Neural cell (in vitro differentiated cells): ENCODE data around the gene PFKL. TPM values are rescaled to one million over a fixed set of nuclear protein-coding genes. Genes with fewer than 3 reads are reported as not detected.

Experiments used
- H2AFZ ChIP-seq: fragments of 200-600, 300-800 bp; sonication (generic), shearing (Covaris generic); 2 replicates; pipeline ENCODE4 v1.6.0; 2014; ENCODE audit warnings: low read depth, mild to moderate bottlenecking, antibody characterized with exemption, low read length, moderate library complexity
- H3F3A ChIP-seq: fragments of 200-600 bp; shearing (Covaris generic); 2 replicates; pipeline ENCODE4 v1.6.1; 2016; ENCODE audit warnings: mild to moderate bottlenecking, moderate library complexity, mixed read lengths, antibody characterized with exemption, low read length; ENCODE audit not compliant: insufficient read depth, poor library complexity, severe bottlenecking
- H3K27ac ChIP-seq: fragments of 200-600, 300-800 bp; sonication (generic), shearing (Covaris generic); 2 replicates; pipeline ENCODE4 v1.5.1; 2014; ENCODE audit warnings: mild to moderate bottlenecking, low read length, moderate library complexity
- H3K27me3 ChIP-seq: fragments of 300-800, 200-600 bp; sonication (generic), shearing (Covaris generic); 2 replicates; pipeline ENCODE4 v1.6.0; 2014; ENCODE audit warnings: mild to moderate bottlenecking, low read depth, low read length, moderate library complexity; ENCODE audit not compliant: insufficient read depth
- H3K36me3 ChIP-seq: fragments of 300-800, 200-600 bp; sonication (generic), shearing (Covaris generic); 2 replicates; pipeline ENCODE4 v1.5.1; 2014; ENCODE audit warnings: mild to moderate bottlenecking, antibody characterized with exemption, low read length, moderate library complexity; ENCODE audit not compliant: insufficient read depth
- H3K4me2 ChIP-seq: fragments of 300-800, 200-600 bp; sonication (generic), shearing (Covaris generic); 2 replicates; pipeline ENCODE4 v1.6.0; 2014; ENCODE audit warnings: mild to moderate bottlenecking, low read length
- H3K4me3 ChIP-seq: fragments of 300-800, 200-600 bp; sonication (generic), shearing (Covaris generic); 2 replicates; pipeline ENCODE4 v1.5.1; 2014; ENCODE audit warnings: mild to moderate bottlenecking, low read length, moderate library complexity
- H3K79me2 ChIP-seq: fragments of 200-600 bp; shearing (Covaris generic); replicated peaks from 2 replicates; pipeline ENCODE4 v1.6.0; 2014; ENCODE audit warnings: mild to moderate bottlenecking, low read length, moderate library complexity; ENCODE audit not compliant: insufficient read depth
- H3K9ac ChIP-seq: fragments of 300-800, 200-600 bp; sonication (generic), shearing (Covaris generic); 2 replicates; pipeline ENCODE4 v1.6.1; 2016; ENCODE audit warnings: mild to moderate bottlenecking, low read length, mixed read lengths
- H3K9me2 ChIP-seq: fragments of 200-600 bp; shearing (Covaris generic); 2 replicates; pipeline ENCODE4 v1.6.1; 2016; ENCODE audit warnings: mild to moderate bottlenecking, low read length, mixed read lengths; ENCODE audit not compliant: insufficient read depth
- H3K9me3 ChIP-seq: fragments of 200-600, 300-800 bp; sonication (generic), shearing (Covaris generic); 2 replicates; pipeline ENCODE4 v1.6.1; 2016; ENCODE audit warnings: mild to moderate bottlenecking, mixed run types, low read length, moderate library complexity, mixed read lengths
- H4K20me1 ChIP-seq: fragments of 200-600 bp; shearing (Covaris generic); 2 replicates; pipeline ENCODE4 v1.6.1; 2016; ENCODE audit warnings: mild to moderate bottlenecking, mixed run types; ENCODE audit not compliant: insufficient read depth
- EP300 ChIP-seq: fragments of 450-650 bp; conservative IDR thresholded peaks from 2 replicates; pipeline ENCODE4 v1.6.1; 2014; ENCODE audit warnings: antibody characterized with exemption, mild to moderate bottlenecking, moderate library complexity; ENCODE audit not compliant: poor library complexity, severe bottlenecking
- EZH2 ChIP-seq: fragments of 200-600, 300-800 bp; shearing (Covaris generic), sonication (generic); IDR thresholded peaks from 2 replicates; pipeline ENCODE4 v1.6.1; 2014; ENCODE audit warnings: antibody characterized with exemption, low read length, borderline replicate concordance, mild to moderate bottlenecking; ENCODE audit not compliant: insufficient read depth, poor library complexity, severe bottlenecking
- MXI1 ChIP-seq: fragments of 450-650 bp; conservative IDR thresholded peaks from 2 replicates; pipeline ENCODE4 v1.6.1; 2014; ENCODE audit warnings: antibody characterized with exemption, mild to moderate bottlenecking; ENCODE audit not compliant: poor library complexity, severe bottlenecking
- POLR2AphosphoS5 ChIP-seq: IDR thresholded peaks from 2 replicates; pipeline ENCODE4 v1.6.1; 2012
- RAD21 ChIP-seq: fragments of 450-650 bp; conservative IDR thresholded peaks from 2 replicates; pipeline ENCODE4 v1.6.1; 2014; ENCODE audit warnings: antibody characterized with exemption, mild to moderate bottlenecking, moderate library complexity
- SMC3 ChIP-seq: fragments of 450-650 bp; conservative IDR thresholded peaks from 2 replicates; pipeline ENCODE4 v1.6.1; 2014; ENCODE audit warnings: antibody characterized with exemption, mild to moderate bottlenecking, moderate library complexity; ENCODE audit not compliant: poor library complexity
- TAF1 ChIP-seq: IDR thresholded peaks from 2 replicates; pipeline ENCODE4 v1.6.1; 2012; ENCODE audit warnings: low read depth
- polyA plus RNA-seq: library from polyadenylated mRNA; depleted of rRNA; stranded (reverse); fragments of >200 nt; gene quantifications from 2 replicates; pipeline ENCODE4 v1.2.3, GENCODE V29; 2014
- TF ChIP-seq, protein P1 (sequence below): fragments of 450-650 bp; IDR thresholded peaks from 2 replicates; pipeline ENCODE4 v1.5.1; 2014; ENCODE audit warnings: antibody characterized with exemption, mild to moderate bottlenecking, moderate library complexity; ENCODE audit not compliant: poor library complexity, severe bottlenecking
- TF ChIP-seq, protein P2 (sequence below): IDR thresholded peaks from 2 replicates; pipeline ENCODE4 v1.6.1; 2012; ENCODE audit warnings: borderline replicate concordance

Gene PFKL
- polyA plus RNA-seq, 1 donor from 2014 or later: 79.6 TPM

DNA sequence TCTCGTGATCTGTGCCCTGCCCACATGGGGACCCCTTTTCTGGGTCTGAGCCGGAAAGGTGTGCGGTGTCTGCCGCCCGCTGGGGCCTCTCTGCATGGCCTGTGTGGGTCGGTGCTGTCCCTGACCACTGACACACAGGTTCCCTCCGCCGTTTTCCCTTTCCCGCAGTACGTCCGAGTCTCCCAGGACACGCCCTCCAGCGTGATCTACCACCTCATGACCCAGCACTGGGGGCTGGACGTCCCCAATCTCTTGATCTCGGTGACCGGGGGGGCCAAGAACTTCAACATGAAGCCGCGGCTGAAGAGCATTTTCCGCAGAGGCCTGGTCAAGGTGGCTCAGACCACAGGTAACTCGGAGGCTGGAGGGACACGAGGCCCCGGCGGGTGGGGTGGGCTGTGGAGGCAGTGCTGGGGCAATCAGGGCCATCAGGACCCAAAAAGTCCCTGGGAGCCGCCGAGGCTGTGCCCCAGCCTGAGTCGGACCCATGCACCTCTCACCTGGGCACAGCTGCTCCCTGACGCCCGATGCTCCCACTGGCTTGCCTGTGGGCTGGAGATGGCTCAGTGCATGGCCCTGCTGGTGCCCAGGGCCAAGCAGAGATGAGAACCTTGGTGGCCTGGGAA, 66.8 kb downstream of the PFKL start:
- TF ChIP-seq TAF1: no peak
- TF ChIP-seq, protein P1, sequence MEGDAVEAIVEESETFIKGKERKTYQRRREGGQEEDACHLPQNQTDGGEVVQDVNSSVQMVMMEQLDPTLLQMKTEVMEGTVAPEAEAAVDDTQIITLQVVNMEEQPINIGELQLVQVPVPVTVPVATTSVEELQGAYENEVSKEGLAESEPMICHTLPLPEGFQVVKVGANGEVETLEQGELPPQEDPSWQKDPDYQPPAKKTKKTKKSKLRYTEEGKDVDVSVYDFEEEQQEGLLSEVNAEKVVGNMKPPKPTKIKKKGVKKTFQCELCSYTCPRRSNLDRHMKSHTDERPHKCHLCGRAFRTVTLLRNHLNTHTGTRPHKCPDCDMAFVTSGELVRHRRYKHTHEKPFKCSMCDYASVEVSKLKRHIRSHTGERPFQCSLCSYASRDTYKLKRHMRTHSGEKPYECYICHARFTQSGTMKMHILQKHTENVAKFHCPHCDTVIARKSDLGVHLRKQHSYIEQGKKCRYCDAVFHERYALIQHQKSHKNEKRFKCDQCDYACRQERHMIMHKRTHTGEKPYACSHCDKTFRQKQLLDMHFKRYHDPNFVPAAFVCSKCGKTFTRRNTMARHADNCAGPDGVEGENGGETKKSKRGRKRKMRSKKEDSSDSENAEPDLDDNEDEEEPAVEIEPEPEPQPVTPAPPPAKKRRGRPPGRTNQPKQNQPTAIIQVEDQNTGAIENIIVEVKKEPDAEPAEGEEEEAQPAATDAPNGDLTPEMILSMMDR: no peak
- TF ChIP-seq POLR2AphosphoS5: no peak
- no peak for TF ChIP-seq EP300
- TF ChIP-seq, protein P2, sequence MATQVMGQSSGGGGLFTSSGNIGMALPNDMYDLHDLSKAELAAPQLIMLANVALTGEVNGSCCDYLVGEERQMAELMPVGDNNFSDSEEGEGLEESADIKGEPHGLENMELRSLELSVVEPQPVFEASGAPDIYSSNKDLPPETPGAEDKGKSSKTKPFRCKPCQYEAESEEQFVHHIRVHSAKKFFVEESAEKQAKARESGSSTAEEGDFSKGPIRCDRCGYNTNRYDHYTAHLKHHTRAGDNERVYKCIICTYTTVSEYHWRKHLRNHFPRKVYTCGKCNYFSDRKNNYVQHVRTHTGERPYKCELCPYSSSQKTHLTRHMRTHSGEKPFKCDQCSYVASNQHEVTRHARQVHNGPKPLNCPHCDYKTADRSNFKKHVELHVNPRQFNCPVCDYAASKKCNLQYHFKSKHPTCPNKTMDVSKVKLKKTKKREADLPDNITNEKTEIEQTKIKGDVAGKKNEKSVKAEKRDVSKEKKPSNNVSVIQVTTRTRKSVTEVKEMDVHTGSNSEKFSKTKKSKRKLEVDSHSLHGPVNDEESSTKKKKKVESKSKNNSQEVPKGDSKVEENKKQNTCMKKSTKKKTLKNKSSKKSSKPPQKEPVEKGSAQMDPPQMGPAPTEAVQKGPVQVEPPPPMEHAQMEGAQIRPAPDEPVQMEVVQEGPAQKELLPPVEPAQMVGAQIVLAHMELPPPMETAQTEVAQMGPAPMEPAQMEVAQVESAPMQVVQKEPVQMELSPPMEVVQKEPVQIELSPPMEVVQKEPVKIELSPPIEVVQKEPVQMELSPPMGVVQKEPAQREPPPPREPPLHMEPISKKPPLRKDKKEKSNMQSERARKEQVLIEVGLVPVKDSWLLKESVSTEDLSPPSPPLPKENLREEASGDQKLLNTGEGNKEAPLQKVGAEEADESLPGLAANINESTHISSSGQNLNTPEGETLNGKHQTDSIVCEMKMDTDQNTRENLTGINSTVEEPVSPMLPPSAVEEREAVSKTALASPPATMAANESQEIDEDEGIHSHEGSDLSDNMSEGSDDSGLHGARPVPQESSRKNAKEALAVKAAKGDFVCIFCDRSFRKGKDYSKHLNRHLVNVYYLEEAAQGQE: no peak
- no peak for TF ChIP-seq SMC3
- no peak for TF ChIP-seq RAD21
- no peak for TF ChIP-seq EZH2
- no peak for TF ChIP-seq MXI1
- no peaks in the 10 kb centered on the region for H3K36me3 ChIP-seq
- H3K27ac ChIP-seq: no peak overlapping the region

DNA sequence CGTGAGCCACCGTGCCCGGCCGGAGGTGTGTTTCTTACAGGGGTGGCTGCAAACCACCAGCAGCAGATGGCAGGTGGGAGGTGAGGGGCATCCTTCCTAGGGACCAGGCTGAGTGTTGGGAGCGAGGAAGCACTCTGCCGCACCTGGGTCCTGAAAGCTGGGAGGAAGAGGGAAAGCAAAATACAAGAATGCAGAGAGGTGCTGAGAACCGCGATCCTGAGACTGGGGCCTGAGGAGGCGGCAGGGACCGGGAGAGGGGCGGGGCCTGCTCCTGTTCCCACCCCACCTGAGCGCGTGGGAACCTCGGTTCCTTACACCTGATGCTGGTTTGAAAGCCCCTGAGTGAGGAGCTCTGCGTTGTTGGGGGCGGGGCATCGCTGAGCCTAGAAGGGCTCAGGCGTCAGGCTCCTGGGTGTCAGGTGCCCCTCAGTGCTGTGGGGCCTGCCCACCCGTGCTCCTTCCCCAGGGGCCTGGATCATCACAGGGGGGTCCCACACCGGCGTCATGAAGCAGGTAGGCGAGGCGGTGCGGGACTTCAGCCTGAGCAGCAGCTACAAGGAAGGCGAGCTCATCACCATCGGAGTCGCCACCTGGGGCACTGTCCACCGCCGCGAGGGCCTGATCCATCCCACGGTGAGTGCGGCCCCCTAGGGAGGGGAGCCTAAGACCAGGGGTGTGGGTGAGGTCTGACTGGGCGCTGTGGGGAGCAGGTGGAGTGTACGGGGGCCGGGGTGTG, 69.0 kb downstream of the PFKL start:
- no peaks in the 10 kb centered on the region for H3K9me2 ChIP-seq
- TF ChIP-seq, protein P2: no peak
- TF ChIP-seq MXI1 (no peak), POLR2AphosphoS5 (no peak), EP300 (no peak), TAF1 (no peak), SMC3 (no peak), RAD21 (no peak), EZH2 (no peak)
- TF ChIP-seq, protein P1: no peak
- no peak overlapping the region for H3K27ac ChIP-seq
- H3K4me2 ChIP-seq: no peak overlapping the region
- no peaks in the 10 kb centered on the region for H3K27me3 ChIP-seq
- no peaks in the 10 kb centered on the region for H4K20me1 ChIP-seq
- no peaks in the 10 kb centered on the region for H3K79me2 ChIP-seq
- H3K36me3 ChIP-seq: no peaks in the 10 kb centered on the region
- no peak overlapping the region for H3K9ac ChIP-seq
- no peaks in the 10 kb centered on the region for H3K9me3 ChIP-seq
- no peaks in the 10 kb centered on the region for H3F3A ChIP-seq
- no peak overlapping the region for H2AFZ ChIP-seq
- H3K4me3 ChIP-seq: no peak overlapping the region

More for the DNA sequence above, 66.8 kb downstream of the PFKL start:
- H4K20me1 ChIP-seq: no peaks in the 10 kb centered on the region
- H3K27me3 ChIP-seq: no peaks in the 10 kb centered on the region
- H3F3A ChIP-seq: no peaks in the 10 kb centered on the region
- no peaks in the 10 kb centered on the region for H3K9me3 ChIP-seq
- H3K4me3 ChIP-seq: no peak overlapping the region
- H3K9me2 ChIP-seq: no peaks in the 10 kb centered on the region
- H3K4me2 ChIP-seq: no peak overlapping the region
- H3K79me2 ChIP-seq: no peaks in the 10 kb centered on the region
- no peak overlapping the region for H2AFZ ChIP-seq
- no peak overlapping the region for H3K9ac ChIP-seq
